ENCODE measurements around the gene DENND4A. TPM values are rescaled to one million over a fixed set of nuclear protein-coding genes. Genes with fewer than 3 reads are reported as not detected.

DENND4A gene
- polyA plus RNA-seq (2011; rRNA removed) (15.2 and 19.1 TPM in 2 replicates), polyA minus RNA-seq (2011; rRNA and poly(A)+ RNA removed) (23.2 and 46.0 TPM in 2 replicates)

GRCh38 chr15:65792138-65792987 lies at the start of gene DENND4A:
TSS of gene DENND4A (minus strand) at chr15:65792293. CDS start at chr15:65756450, 35,843 bp downstream.
- no peaks in the 10 kb centered on the region for H3K27me3 ChIP-seq (ENCODE audit: control insufficient read depth, insufficient read depth, low read length)
- ChIA-PET POLR2A (interaction anchor here (0.7 to 2.3 kb wide), 3 partner anchors 10 to 77 kb away, joined by 3 to 8 read pairs (median 6); partner anchors contain the start of gene RAB11A), CTCF (interaction anchor here (0.6 kb wide), 1 partner anchor 130 kb away, joined by 3 read pairs; no protein-coding TSS in a partner anchor)
- peak within 1 kb of the TSS; percentile 90 for H3K27ac ChIP-seq (ENCODE audit: low read depth, low read length)
- TF ChIP-seq CTCF (IDR thresholded peaks at IDR 0.05; ENCODE audit: low read depth, low read length): no peak
- H3K4me3 ChIP-seq (ENCODE audit: low read depth, low read length): peak within 1 kb of the TSS; percentile 84
- peak; percentile 95 for DNase-seq (ENCODE audit: low read depth, low spot score)
- H3K9me3 ChIP-seq (ENCODE audit: control insufficient read depth, insufficient read depth, low read length): no peaks in the 10 kb centered on the region; the same call in 1 of the 2 replicates

GRCh38 chr15:65841121-65841930 lies 49.2 kb upstream of the DENND4A start:
- ChIA-PET CTCF (interaction anchor here (0.8 to 1.1 kb wide), 2 partner anchors 12 to 15 kb away, joined by 3 read pairs; no protein-coding TSS in a partner anchor), POLR2A (no interaction called here)
- no peak overlapping the region for H3K27ac ChIP-seq (ENCODE audit: low read depth, low read length)
- no peaks in the 10 kb centered on the region for H3K9me3 ChIP-seq (ENCODE audit: control insufficient read depth, insufficient read depth, low read length)
- TF ChIP-seq CTCF (IDR thresholded peaks at IDR 0.05; ENCODE audit: low read depth, low read length): no peak
- DNase-seq (ENCODE audit: low read depth, low spot score): no peak
- no peak overlapping the region for H3K4me3 ChIP-seq (ENCODE audit: low read depth, low read length)
- H3K27me3 ChIP-seq (ENCODE audit: control insufficient read depth, insufficient read depth, low read length): no peaks in the 10 kb centered on the region

- Histone ChIP-seq H3K27ac (ENCODE audit: low read depth, low read length) (no peak overlapping the region), H3K9me3 (ENCODE audit: control insufficient read depth, insufficient read depth, low read length) (no peaks in the 10 kb centered on the region), H3K27me3 (ENCODE audit: control insufficient read depth, insufficient read depth, low read length) (no peaks in the 10 kb centered on the region), H3K4me3 (ENCODE audit: low read depth, low read length) (no peak overlapping the region)
- no peak for DNase-seq (ENCODE audit: low read depth, low spot score)
- TF ChIP-seq CTCF (IDR thresholded peaks at IDR 0.05; ENCODE audit: low read depth, low read length): no peak
- POLR2A ChIA-PET: no interaction called here
- CTCF ChIA-PET: no interaction called here
These were observed 47.9 kb upstream of the DENND4A start for GRCh38 chr15:65839985-65840384.

- no peak for TF ChIP-seq CTCF (IDR thresholded peaks at IDR 0.05; ENCODE audit: low read depth, low read length)
- no peak for DNase-seq (ENCODE audit: low read depth, low spot score)
- ChIA-PET CTCF (no interaction called here), POLR2A (no interaction called here)
- Histone ChIP-seq H3K27me3 (ENCODE audit: control insufficient read depth, insufficient read depth, low read length) (no peaks in the 10 kb centered on the region), H3K27ac (ENCODE audit: low read depth, low read length) (no peak overlapping the region), H3K4me3 (ENCODE audit: low read depth, low read length) (no peak overlapping the region), H3K9me3 (ENCODE audit: control insufficient read depth, insufficient read depth, low read length) (no peaks in the 10 kb centered on the region)
These were observed 47.3 kb upstream of the DENND4A start for GRCh38 chr15:65839354-65839901.

All from AG04450 (cell line).